Measurements from ENCODE around the gene NOVA2. TPM values are rescaled to one million over a fixed set of nuclear protein-coding genes. Genes with fewer than 3 reads are reported as not detected.

Gene NOVA2
- polyA plus RNA-seq, 1 experiment: 0.02 TPM

- Histone ChIP-seq H3K4me3 (ENCODE audit: low read depth, low read length) (no peak overlapping the region), H3K27me3 (ENCODE audit: control insufficient read depth, insufficient read depth, low read length) (peaks cover 34% of the 10 kb centered on the region), H3K9me3 (ENCODE audit: control insufficient read depth, insufficient read depth, low read length) (no peaks in the 10 kb centered on the region; the same call in 1 of the 2 replicates), H3K27ac (ENCODE audit: low read depth, low read length) (no peak overlapping the region)
- POLR2A ChIA-PET: no interaction called here
- no peak for TF ChIP-seq CTCF (IDR thresholded peaks at IDR 0.05; ENCODE audit: low read depth, low read length)
- no peak for DNase-seq (ENCODE audit: low read depth, low spot score)
- CTCF ChIA-PET: no interaction called here
Measured at GRCh38 chr19:45967246-45967645, 6.4 kb downstream of the NOVA2 start.

GRCh38 chr19:45962021-45962420 lies 11.6 kb downstream of the NOVA2 start:
- DNase-seq (ENCODE audit: low read depth, low spot score): no peak
- no peak overlapping the region for H3K4me3 ChIP-seq (ENCODE audit: low read depth, low read length)
- H3K27ac ChIP-seq (ENCODE audit: low read depth, low read length): no peak overlapping the region
- CTCF ChIA-PET: interaction anchor here (0.8 kb wide), 1 partner anchor 145 kb away, joined by 3 read pairs; no protein-coding TSS in a partner anchor
- H3K9me3 ChIP-seq (ENCODE audit: control insufficient read depth, insufficient read depth, low read length): no peaks in the 10 kb centered on the region; the same call in 1 of the 2 replicates
- POLR2A ChIA-PET: no interaction called here
- peaks cover 29% of the 10 kb centered on the region for H3K27me3 ChIP-seq (ENCODE audit: control insufficient read depth, insufficient read depth, low read length)
- TF ChIP-seq CTCF (IDR thresholded peaks at IDR 0.05; ENCODE audit: low read depth, low read length): no peak

- Histone ChIP-seq H3K9me3 (ENCODE audit: control insufficient read depth, insufficient read depth, low read length) (no peaks in the 10 kb centered on the region; the same call in 1 of the 2 replicates), H3K27me3 (ENCODE audit: control insufficient read depth, insufficient read depth, low read length) (peaks cover 21% of the 10 kb centered on the region), H3K4me3 (ENCODE audit: low read depth, low read length) (no peak overlapping the region), H3K27ac (ENCODE audit: low read depth, low read length) (no peak overlapping the region)
- no peak for DNase-seq (ENCODE audit: low read depth, low spot score)
- POLR2A ChIA-PET: no interaction called here
- no peak for TF ChIP-seq CTCF (IDR thresholded peaks at IDR 0.05; ENCODE audit: low read depth, low read length)
- CTCF ChIA-PET: no interaction called here
Measured at GRCh38 chr19:45960595-45961235, 12.9 kb downstream of the NOVA2 start.

GRCh38 chr19:45959517-45960025 lies 14.1 kb downstream of the NOVA2 start:
- Histone ChIP-seq H3K4me3 (ENCODE audit: low read depth, low read length) (no peak overlapping the region), H3K27me3 (ENCODE audit: control insufficient read depth, insufficient read depth, low read length) (peaks cover 21% of the 10 kb centered on the region), H3K9me3 (ENCODE audit: control insufficient read depth, insufficient read depth, low read length) (no peaks in the 10 kb centered on the region; the same call in 1 of the 2 replicates), H3K27ac (ENCODE audit: low read depth, low read length) (no peak overlapping the region)
- ChIA-PET POLR2A (no interaction called here), CTCF (no interaction called here)
- DNase-seq (ENCODE audit: low read depth, low spot score): no peak
- TF ChIP-seq CTCF (IDR thresholded peaks at IDR 0.05; ENCODE audit: low read depth, low read length): no peak

- H3K27ac ChIP-seq (ENCODE audit: low read depth, low read length): no peak overlapping the region
- peaks cover 24% of the 10 kb centered on the region for H3K27me3 ChIP-seq (ENCODE audit: control insufficient read depth, insufficient read depth, low read length)
- CTCF ChIA-PET: no interaction called here
- no peaks in the 10 kb centered on the region; the same call in 1 of the 2 replicates for H3K9me3 ChIP-seq (ENCODE audit: control insufficient read depth, insufficient read depth, low read length)
- TF ChIP-seq CTCF (IDR thresholded peaks at IDR 0.05; ENCODE audit: low read depth, low read length): no peak
- POLR2A ChIA-PET: no interaction called here
- DNase-seq (ENCODE audit: low read depth, low spot score): no peak
- no peak overlapping the region for H3K4me3 ChIP-seq (ENCODE audit: low read depth, low read length)
Measured at GRCh38 chr19:45958769-45959516, 14.7 kb downstream of the NOVA2 start.
